Measurements from ENCODE around the gene CCNJ.

CCNJ gene

DNA sequence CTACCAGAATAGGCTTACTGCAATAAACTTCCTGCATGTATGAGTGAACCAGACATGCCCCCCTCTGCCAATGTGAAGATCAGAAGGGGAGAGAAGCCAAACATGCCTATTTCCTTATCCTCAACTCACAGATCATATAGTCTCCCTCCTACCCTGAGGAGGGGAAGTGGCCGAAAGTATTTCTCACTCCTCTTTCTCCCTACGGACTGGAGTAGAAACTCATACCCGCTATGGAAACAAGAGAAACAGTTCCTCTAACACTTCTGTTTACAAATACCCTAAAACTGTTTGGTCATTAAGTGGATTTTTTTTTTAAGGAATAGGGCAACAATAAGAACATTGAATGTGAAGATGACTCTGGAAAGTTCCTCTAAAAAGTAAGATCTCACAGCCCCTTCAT lies 31.4 kb downstream of the CCNJ start:
- Histone ChIP-seq H3K79me2 (no peaks in the 10 kb centered on the region), H3K27ac (no peak overlapping the region), H3K27me3 (ENCODE audit: control insufficient read depth, insufficient read depth, low read length) (no peaks in the 10 kb centered on the region), H3K4me3 (ENCODE audit: low read depth, low read length) (no peak overlapping the region), H3K9me3 (ENCODE audit: control insufficient read depth, low read length) (no peaks in the 10 kb centered on the region), H3K36me3 (ENCODE audit: control insufficient read depth, insufficient read depth, low read length) (no peaks in the 10 kb centered on the region), H2AFZ (no peak overlapping the region), H3K4me1 (no peaks in the 10 kb centered on the region), H3K4me2 (ENCODE audit: low read length) (no peak overlapping the region), H3K9ac (no peak overlapping the region)
- TF ChIP-seq, protein P1, sequence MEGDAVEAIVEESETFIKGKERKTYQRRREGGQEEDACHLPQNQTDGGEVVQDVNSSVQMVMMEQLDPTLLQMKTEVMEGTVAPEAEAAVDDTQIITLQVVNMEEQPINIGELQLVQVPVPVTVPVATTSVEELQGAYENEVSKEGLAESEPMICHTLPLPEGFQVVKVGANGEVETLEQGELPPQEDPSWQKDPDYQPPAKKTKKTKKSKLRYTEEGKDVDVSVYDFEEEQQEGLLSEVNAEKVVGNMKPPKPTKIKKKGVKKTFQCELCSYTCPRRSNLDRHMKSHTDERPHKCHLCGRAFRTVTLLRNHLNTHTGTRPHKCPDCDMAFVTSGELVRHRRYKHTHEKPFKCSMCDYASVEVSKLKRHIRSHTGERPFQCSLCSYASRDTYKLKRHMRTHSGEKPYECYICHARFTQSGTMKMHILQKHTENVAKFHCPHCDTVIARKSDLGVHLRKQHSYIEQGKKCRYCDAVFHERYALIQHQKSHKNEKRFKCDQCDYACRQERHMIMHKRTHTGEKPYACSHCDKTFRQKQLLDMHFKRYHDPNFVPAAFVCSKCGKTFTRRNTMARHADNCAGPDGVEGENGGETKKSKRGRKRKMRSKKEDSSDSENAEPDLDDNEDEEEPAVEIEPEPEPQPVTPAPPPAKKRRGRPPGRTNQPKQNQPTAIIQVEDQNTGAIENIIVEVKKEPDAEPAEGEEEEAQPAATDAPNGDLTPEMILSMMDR (IDR thresholded peaks at IDR 0.05): no peak

DNA sequence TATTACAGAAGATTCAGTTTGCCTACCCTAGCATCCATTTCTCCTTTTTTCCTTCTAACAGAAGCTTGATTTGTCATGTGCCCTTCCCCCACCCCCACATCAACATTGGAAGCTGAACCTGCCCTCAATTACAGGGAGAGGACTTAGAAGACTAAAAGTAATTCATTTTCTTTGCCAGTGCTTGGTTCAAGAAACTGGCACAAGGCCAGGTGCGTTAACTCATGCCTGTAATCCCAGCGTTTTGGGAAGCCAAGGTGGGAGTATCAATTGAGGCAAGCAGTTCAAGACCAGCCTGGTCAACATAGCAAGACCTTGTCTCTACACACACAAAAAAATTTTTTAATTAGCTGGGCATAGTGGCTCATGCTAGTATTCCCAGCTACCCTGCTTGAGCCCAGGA lies 32.6 kb downstream of the CCNJ start:
- Histone ChIP-seq H2AFZ (no peak overlapping the region), H3K9ac (no peak overlapping the region), H3K79me2 (no peaks in the 10 kb centered on the region), H3K9me3 (ENCODE audit: control insufficient read depth, low read length) (no peaks in the 10 kb centered on the region), H3K4me2 (ENCODE audit: low read length) (no peak overlapping the region), H3K4me1 (no peaks in the 10 kb centered on the region), H3K27ac (no peak overlapping the region), H3K36me3 (ENCODE audit: control insufficient read depth, insufficient read depth, low read length) (no peaks in the 10 kb centered on the region), H3K4me3 (ENCODE audit: low read depth, low read length) (no peak overlapping the region), H3K27me3 (ENCODE audit: control insufficient read depth, insufficient read depth, low read length) (no peaks in the 10 kb centered on the region)
- TF ChIP-seq, protein P1 (IDR thresholded peaks at IDR 0.05): no peak

DNA sequence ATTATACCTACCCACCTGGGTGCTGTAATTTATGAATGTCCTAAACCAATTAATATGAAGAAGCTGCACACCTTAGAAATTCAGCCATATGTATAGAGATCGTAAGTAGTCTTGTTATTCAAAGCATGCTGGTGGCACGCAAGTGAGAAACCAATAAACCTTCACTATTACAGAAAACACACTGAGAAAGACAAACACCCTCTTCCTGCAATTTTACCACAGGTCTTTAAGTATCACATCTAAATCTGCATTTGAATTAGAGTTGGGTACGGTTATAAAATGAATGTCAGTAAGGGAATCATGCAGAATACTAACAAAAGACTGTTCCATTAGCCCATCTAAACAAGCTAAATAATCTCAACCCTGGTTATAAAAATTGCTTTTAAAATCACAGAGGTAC lies 33.8 kb downstream of the CCNJ start:
- H3K4me3 ChIP-seq (ENCODE audit: low read depth, low read length): no peak overlapping the region
- no peaks in the 10 kb centered on the region for H3K36me3 ChIP-seq (ENCODE audit: control insufficient read depth, insufficient read depth, low read length)
- no peak overlapping the region for H2AFZ ChIP-seq
- no peak overlapping the region for H3K9ac ChIP-seq
- H3K9me3 ChIP-seq (ENCODE audit: control insufficient read depth, low read length): no peaks in the 10 kb centered on the region
- H3K4me1 ChIP-seq: no peaks in the 10 kb centered on the region
- no peaks in the 10 kb centered on the region for H3K79me2 ChIP-seq
- TF ChIP-seq, protein P1 (IDR thresholded peaks at IDR 0.05): no peak
- no peaks in the 10 kb centered on the region for H3K27me3 ChIP-seq (ENCODE audit: control insufficient read depth, insufficient read depth, low read length)
- no peak overlapping the region for H3K27ac ChIP-seq
- no peak overlapping the region for H3K4me2 ChIP-seq (ENCODE audit: low read length)

DNA sequence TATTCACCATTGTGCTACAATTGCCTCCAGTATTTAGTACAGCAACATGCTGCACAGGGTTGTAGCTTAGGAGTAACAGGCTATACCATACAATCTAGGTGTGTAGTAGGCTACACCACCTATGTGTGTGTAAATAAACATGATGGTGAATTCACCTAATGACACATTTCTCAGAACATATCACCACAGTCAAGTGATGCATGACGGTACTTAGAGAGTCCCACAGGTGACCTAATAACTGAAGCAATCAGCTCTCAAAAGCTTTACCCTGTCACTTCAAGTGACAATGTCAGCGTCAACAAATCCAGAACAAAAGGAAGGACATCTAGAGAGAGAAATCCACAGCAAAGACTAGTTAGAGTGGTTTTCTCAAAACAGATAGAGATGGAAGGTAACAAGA lies 38.8 kb downstream of the CCNJ start:
- no peaks in the 10 kb centered on the region for H3K27me3 ChIP-seq (ENCODE audit: control insufficient read depth, insufficient read depth, low read length)
- H3K27ac ChIP-seq: no peak overlapping the region
- no peaks in the 10 kb centered on the region for H3K36me3 ChIP-seq (ENCODE audit: control insufficient read depth, insufficient read depth, low read length)
- H3K9me3 ChIP-seq (ENCODE audit: control insufficient read depth, low read length): no peaks in the 10 kb centered on the region
- H3K4me2 ChIP-seq (ENCODE audit: low read length): no peak overlapping the region
- TF ChIP-seq, protein P1 (IDR thresholded peaks at IDR 0.05): no peak
- no peak overlapping the region for H2AFZ ChIP-seq
- H3K4me1 ChIP-seq: no peaks in the 10 kb centered on the region
- H3K4me3 ChIP-seq (ENCODE audit: low read depth, low read length): no peak overlapping the region
- H3K9ac ChIP-seq: no peak overlapping the region
- no peaks in the 10 kb centered on the region for H3K79me2 ChIP-seq

DNA sequence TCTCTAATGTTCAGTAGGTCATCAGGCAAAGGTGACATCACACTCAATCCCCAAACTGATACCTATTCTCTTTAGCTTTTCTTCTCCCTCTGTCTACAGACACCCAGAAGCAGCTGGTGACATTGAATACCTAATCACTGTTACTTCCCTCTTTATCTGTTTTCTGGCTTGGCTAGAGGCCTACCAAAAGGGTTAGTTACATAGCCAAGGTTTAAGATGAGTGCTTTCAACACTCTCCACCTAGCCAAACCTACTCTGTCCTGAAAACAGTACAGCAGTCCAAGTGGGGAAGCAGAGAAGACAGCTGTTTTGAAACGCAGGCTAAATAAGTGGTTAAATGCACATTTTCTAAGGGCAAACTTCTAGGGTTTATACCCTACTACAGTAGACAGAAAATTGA lies 39.4 kb downstream of the CCNJ start:
- Histone ChIP-seq H3K4me3 (ENCODE audit: low read depth, low read length) (no peak overlapping the region), H2AFZ (no peak overlapping the region), H3K4me2 (ENCODE audit: low read length) (no peak overlapping the region), H3K27ac (no peak overlapping the region), H3K36me3 (ENCODE audit: control insufficient read depth, insufficient read depth, low read length) (no peaks in the 10 kb centered on the region), H3K79me2 (no peaks in the 10 kb centered on the region), H3K9me3 (ENCODE audit: control insufficient read depth, low read length) (no peaks in the 10 kb centered on the region), H3K27me3 (ENCODE audit: control insufficient read depth, insufficient read depth, low read length) (no peaks in the 10 kb centered on the region), H3K4me1 (no peaks in the 10 kb centered on the region), H3K9ac (no peak overlapping the region)
- TF ChIP-seq, protein P1 (IDR thresholded peaks at IDR 0.05): no peak

Measured in parathyroid adenoma (tissue), 2 donors.